DMS 273 (cell line): ENCODE results near the gene TTLL3.
"Not testable (repeated sequence)": the region's sequence is repeated elsewhere in the genome, so short reads cannot be mapped to it uniquely, and the experiment has no call there.

Experiments
- DNase-seq: peaks from one replicate; lab custom pipeline; 2025; ENCODE audit not compliant: unreplicated experiment; lab: John Stamatoyannopoulos, UW

The TTLL3 gene

GRCh38 chr3:9865125-9865637, 55.1 kb downstream of the TTLL3 start:
- not testable (repeated sequence) for DNase-seq

GRCh38 chr3:9866639-9867038, 56.6 kb downstream of the TTLL3 start:
- DNase-seq = no peak

- no peak for DNase-seq
Observed at GRCh38 chr3:9867106-9867505, 57.0 kb downstream of the TTLL3 start.

GRCh38 chr3:9869955-9870354, 59.9 kb downstream of the TTLL3 start:
- no peak for DNase-seq

- DNase-seq = no peak
Observed at GRCh38 chr3:9870978-9871377, 60.9 kb downstream of the TTLL3 start.

GRCh38 chr3:9872067-9872466, 62.0 kb downstream of the TTLL3 start:
- not testable (repeated sequence) for DNase-seq

- peak; percentile 25 for DNase-seq
Observed at GRCh38 chr3:9875448-9875847, 65.4 kb downstream of the TTLL3 start.

GRCh38 chr3:9876255-9876654, 66.2 kb downstream of the TTLL3 start:
- not testable (repeated sequence) for DNase-seq

GRCh38 chr3:9876991-9877390, 66.9 kb downstream of the TTLL3 start:
- no peak for DNase-seq

GRCh38 chr3:9878700-9879099, 68.6 kb downstream of the TTLL3 start:
- DNase-seq = no peak

- no peak for DNase-seq
Observed at GRCh38 chr3:9879830-9880549, 69.9 kb downstream of the TTLL3 start, which contains the start of gene CIDEC. TSS of gene CIDEC (minus strand) at chr3:9880253. CDS start at chr3:9878486, 1,767 bp downstream.

- peak; percentile 52 for DNase-seq
Observed at GRCh38 chr3:9881441-9881840, 71.4 kb downstream of the TTLL3 start.

- DNase-seq = no peak
Observed at GRCh38 chr3:9883706-9884554, 73.9 kb downstream of the TTLL3 start.

GRCh38 chr3:9884555-9885165, 74.6 kb downstream of the TTLL3 start:
- no peak for DNase-seq
